GM12878 (cell line): Measurements from ENCODE around the gene TMEM232. TPM values are rescaled to one million over a fixed set of nuclear protein-coding genes. Genes with fewer than 3 reads are reported as not detected.

Experiments used
- ATAC-seq: fragments of 200-7000 bp; cut with Tn5 transposase; 3 replicates; pipeline ENCODE4 v1.9.1; 2020; ENCODE audit warnings: mild to moderate bottlenecking, moderate library complexity
- BruUV-seq: library from RNA; stranded (reverse); fragments of 400-500 nt; replicated peaks from 2 replicates; lab custom pipeline; 2021; lab: Mats Ljungman, UMichigan
- CTCF ChIA-PET: fragments of 300-600 bp; sonication (Branson Sonifier 250); formaldehyde crosslinking; extraction: SDS; loops from one replicate; lab custom pipeline; 2021; ENCODE audit warnings: inconsistent platforms; lab: Yijun Ruan, JAX
- POLR2A ChIA-PET: fragments of 350-600 bp; formaldehyde crosslinking; extraction: SDS; loops from one replicate; lab custom pipeline; 2021; ENCODE audit warnings: inconsistent platforms; lab: Charles Lee
- RAD21 ChIA-PET: fragments of 300-600 bp; sonication (Branson Sonifier 250); formaldehyde crosslinking; loops from one replicate; lab custom pipeline; 2023; ENCODE audit warnings: antibody characterized with exemption; ENCODE audit not compliant: unreplicated experiment; lab: Charles Lee
- SMC1A ChIA-PET: fragments of 300-600 bp; sonication (Branson Sonifier 250); formaldehyde crosslinking; loops from one replicate; lab custom pipeline; 2023; ENCODE audit not compliant: unreplicated experiment, uncharacterized antibody; lab: Charles Lee
- DNase-seq: peaks from one replicate; pipeline ENCODE4 v3.0.0-alpha.2; 2011; ENCODE audit warnings: low read depth, low spot score
- FAIRE-seq: peaks from 3 replicates; lab custom pipeline; 2011; peaks lifted over from hg19 to GRCh38; lab: Jason Lieb, UNC
- H2AFZ ChIP-seq: 2 replicates; pipeline ENCODE4 v1.6.0; 2011; ENCODE audit warnings: low read depth, low read length, control low read depth; ENCODE audit not compliant: control insufficient read depth
- H3K27ac ChIP-seq: 2 replicates; pipeline ENCODE4 v1.5.1; 2011; ENCODE audit warnings: control low read depth; ENCODE audit not compliant: control insufficient read depth, insufficient read depth
- H3K27me3 ChIP-seq, 2 experiments: replicated peaks in 1 of 2; 2 replicates each; pipeline versions ENCODE4 v1.6.0 to v1.6.1; 2011; ENCODE audit warnings: low read length in 1 of 2; ENCODE audit not compliant: control insufficient read depth in 2 of 2, insufficient read depth in 2 of 2
- H3K36me3 ChIP-seq, 2 experiments: 2 replicates each; pipeline ENCODE4 v1.5.1; 2011; ENCODE audit warnings: low read length in 1 of 2; ENCODE audit not compliant: control insufficient read depth in 2 of 2, insufficient read depth in 2 of 2
- H3K4me1 ChIP-seq: 2 replicates; pipeline ENCODE4 v1.6.1; 2011; ENCODE audit warnings: mild to moderate bottlenecking, low read length, moderate library complexity, mixed read lengths; ENCODE audit not compliant: control insufficient read depth, insufficient read depth
- H3K4me2 ChIP-seq: 2 replicates; pipeline ENCODE4 v1.6.0; 2011; ENCODE audit warnings: control low read depth; ENCODE audit not compliant: control insufficient read depth, insufficient read depth
- H3K4me3 ChIP-seq: fragments of 200-600 bp; sonication (generic); 2 replicates; pipeline ENCODE4 v1.5.1; 2016
- H3K79me2 ChIP-seq: 2 replicates; pipeline ENCODE4 v1.6.0; 2011; ENCODE audit warnings: low read length; ENCODE audit not compliant: control insufficient read depth, insufficient read depth
- H3K9ac ChIP-seq: 2 replicates; pipeline ENCODE4 v1.8.0; 2011; ENCODE audit warnings: low read length, control low read depth, mixed read lengths; ENCODE audit not compliant: control insufficient read depth, insufficient read depth
- H3K9me3 ChIP-seq: replicated peaks from 3 replicates; pipeline ENCODE4 v1.5.1; 2011; ENCODE audit warnings: mild to moderate bottlenecking, low read length; ENCODE audit not compliant: control insufficient read depth, insufficient read depth
- H4K20me1 ChIP-seq: 2 replicates; pipeline ENCODE4 v1.6.0; 2011; ENCODE audit not compliant: control insufficient read depth, insufficient read depth
- ATF7 ChIP-seq: fragments of 450-650 bp; IDR thresholded peaks from 2 replicates; pipeline ENCODE4 v1.6.1; 2016; ENCODE audit warnings: low read depth, mild to moderate bottlenecking
- CEBPZ ChIP-seq: fragments of 150-350 bp; IDR thresholded peaks from 2 replicates; pipeline ENCODE4 v1.6.1; 2016; ENCODE audit warnings: low read depth, low read length
- POLR2A ChIP-seq: IDR thresholded peaks from 2 replicates; pipeline ENCODE4 v1.6.1; 2011; ENCODE audit warnings: low read depth, mild to moderate bottlenecking, low read length
- RB1 ChIP-seq: fragments of 450-650 bp; formaldehyde crosslinking; IDR thresholded peaks from 2 replicates; pipeline ENCODE4 v1.6.1; 2017; ENCODE audit warnings: mild to moderate bottlenecking, borderline replicate concordance
- TCF3 ChIP-seq: IDR thresholded peaks from 2 replicates; pipeline ENCODE4 v1.6.1; 2012; ENCODE audit warnings: low read depth, mild to moderate bottlenecking, low read length, borderline replicate concordance; ENCODE audit not compliant: insufficient read depth
- YBX1 ChIP-seq: fragments of 450-650 bp; IDR thresholded peaks from 2 replicates; pipeline ENCODE4 v1.6.1; 2016; ENCODE audit warnings: antibody characterized with exemption
- ZBTB4 ChIP-seq: fragments of 450-650 bp; formaldehyde crosslinking; IDR thresholded peaks from 2 replicates; pipeline ENCODE4 v1.4.0; 2022; ENCODE audit warnings: mild to moderate bottlenecking, moderate library complexity
- ZSCAN29 ChIP-seq: fragments of 450-650 bp; IDR thresholded peaks from 2 replicates; pipeline ENCODE4 v1.6.1; 2017; ENCODE audit warnings: mild to moderate bottlenecking, moderate library complexity
- WGBS: methylation state at CpG from one replicate; pipeline ENCODE4 v1.1.6; 2016; ENCODE audit warnings: low lambda C conversion rate; ENCODE audit not compliant: insufficient replicate concordance, insufficient coverage; ENCODE audit errors: missing lambda C conversion rate; 5-methylcytosine and 5-hydroxymethylcytosine counted together
- in situ Hi-C: fragments of 300-500 bp; cut with MboI; formaldehyde crosslinking; loops from 9 replicates; pipeline ENCODE4 v1.14.3; 2018; ENCODE audit warnings: mixed read lengths
- intact Hi-C: fragments of 100-400 bp; cut with micrococcal nuclease; formaldehyde crosslinking; loops from one replicate; pipeline ENCODE4 v1.14.2; 2022; ENCODE audit not compliant: unreplicated experiment
- polyA plus RNA-seq, 11 experiments: library from polyadenylated mRNA; depleted of rRNA in 4 of 11; unstranded in 6 of 11; stranded (reverse) in 5 of 11; fragments of >200 nt; fragmentation: Nextera tagmentation in 4 of 11; fragmentation: Illumina TruSeq in 1 of 11; extraction: Ambion mirVana in 4 of 11; extraction: Trizol in 1 of 11; gene quantifications; 1 replicate in 1 of 11; 2 replicates in 10 of 11; pipeline versions ENCODE4 v1.2.1 to v1.2.3, GENCODE V29; 2011 to 2016; ENCODE audit warnings: inconsistent platforms in 2 of 11, missing spikeins in 2 of 11, low read depth in 1 of 11
- total RNA-seq, 4 experiments: library from RNA; depleted of rRNA in 3 of 4; stranded (reverse); fragments of >200 nt in 3 of 4; fragmentation: Illumina TruSeq in 1 of 4; extraction: Trizol in 1 of 4; gene quantifications; 2 replicates each; pipeline versions ENCODE4 v1.2.1 to v1.2.3, GENCODE V29; 2013 to 2021

TMEM232 gene
- total and polyA plus RNA-seq, 10 of the 15 experiments (the other 5 are each of a cell fraction or from before 2014, with no cell fraction given): 0.29 to 1.3 (median 0.91) TPM

DNA sequence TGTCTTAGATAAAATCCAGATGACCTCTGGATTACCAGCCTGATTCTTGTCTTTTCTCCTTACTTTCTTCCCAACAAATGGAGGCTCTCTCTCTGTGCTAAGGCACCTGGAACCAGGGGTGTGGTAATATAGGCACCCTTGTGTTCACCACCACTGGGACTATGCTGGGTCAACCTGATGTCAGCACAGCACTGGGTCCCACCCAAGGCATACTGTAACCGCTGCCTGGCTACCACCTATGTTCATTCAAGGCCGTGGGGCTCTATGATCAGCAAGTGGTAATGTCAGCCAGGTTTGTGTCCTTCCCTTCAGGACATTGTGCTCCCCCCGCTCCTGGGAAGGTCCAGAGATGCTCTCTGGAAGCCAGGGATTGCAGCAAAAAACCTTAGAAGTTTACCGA lies 283.6 kb downstream of the TMEM232 start:
- DNase-seq (no peak), ATAC-seq (no peak), FAIRE-seq (no peak)
- Histone ChIP-seq H4K20me1 (no peaks in the 10 kb centered on the region), H3K4me2 (no peak overlapping the region), H3K27me3 (no peaks in the 10 kb centered on the region), H3K79me2 (no peaks in the 10 kb centered on the region), H3K9me3 (no peaks in the 10 kb centered on the region), H3K4me3 (no peak overlapping the region), H3K27ac (no peak overlapping the region), H3K9ac (no peak overlapping the region), H3K4me1 (no peaks in the 10 kb centered on the region), H2AFZ (no peak overlapping the region), H3K36me3 (no peaks in the 10 kb centered on the region)
- BruUV-seq: no TSS peak
- WGBS: 42% methylated on average over 4 of the region's 4 CpGs
- intact Hi-C loops (loop anchor here (5.0 kb wide), 1 partner anchor 184 kb away; no protein-coding TSS in a partner anchor), in situ Hi-C loops (no loop called here)
- SMC1A ChIA-PET: no interaction called here
- CTCF ChIA-PET: interaction anchor here (0.7 kb wide), 1 partner anchor 443 kb away, joined by 4 read pairs; no protein-coding TSS in a partner anchor
- TF ChIP-seq ZSCAN29 (no peak), YBX1 (no peak), CEBPZ (no peak), TCF3 (no peak), POLR2A (no peak), RB1 (no peak), ZBTB4 (CRISPR knock-in tag) (no peak), ATF7 (no peak)
- POLR2A ChIA-PET: no interaction called here
- RAD21 ChIA-PET: no interaction called here
